Stomach (tissue), 9 donors: ENCODE results near the gene PACS2. TPM values are rescaled to one million over a fixed set of nuclear protein-coding genes. Genes with fewer than 3 reads are reported as not detected.
"Not testable (repeated sequence)": the region's sequence is repeated elsewhere in the genome, so short reads cannot be mapped to it uniquely, and the experiment has no call there.

ENCODE experiments used
- DNase-seq, 2 donors: peaks; one replicate each; pipeline versions ENCODE4 v3.0.0 to v3.0.0-alpha.2; 2013 to 2019
- H3K27ac ChIP-seq, 5 donors: fragments of 200-600 bp in 4 of 5; sonication (generic) in 4 of 5; one replicate each; pipeline ENCODE4 v1.5.1; 2013 to 2019; ENCODE audit warnings: mild to moderate bottlenecking in 1 of 5, moderate library complexity in 1 of 5
- H3K27me3 ChIP-seq, 3 donors: fragments of 200-600 bp; sonication (generic); one replicate each; pipeline ENCODE4 v1.5.1; 2017 to 2019; ENCODE audit warnings: mixed run types in 1 of 3
- H3K36me3 ChIP-seq, 4 donors: fragments of 200-600 bp; sonication (generic); 1 replicate in 3 of 4; 2 replicates in 1 of 4; pipeline ENCODE4 v1.5.1; 2016 to 2019
- H3K4me1 ChIP-seq, 4 donors: fragments of 200-600 bp; sonication (generic); one replicate each; pipeline ENCODE4 v1.5.1; 2016 to 2019
- H3K4me3 ChIP-seq, 4 donors: fragments of 200-600 bp; sonication (generic) in 3 of 4; one replicate each; pipeline ENCODE4 v1.5.1; 2016 to 2019; ENCODE audit warnings: mild to moderate bottlenecking in 1 of 4
- H3K9me3 ChIP-seq, 4 donors: fragments of 200-600 bp; sonication (generic); one replicate each; pipeline ENCODE4 v1.5.1; 2016 to 2019
- EP300 ChIP-seq: sonication (generic); formaldehyde crosslinking; IDR thresholded peaks from one replicate; pipeline ENCODE4 v1.6.1; 2017; ENCODE audit warnings: antibody characterized with exemption
- POLR2A ChIP-seq, 4 donors: fragments of 450-650 bp; IDR thresholded peaks; one replicate each; pipeline ENCODE4 v1.6.1; 2016; ENCODE audit warnings: antibody characterized with exemption in 4 of 4, control low read depth in 2 of 4, mild to moderate bottlenecking in 1 of 4, moderate library complexity in 1 of 4
- POLR2AphosphoS5 ChIP-seq, 3 donors: sonication (generic); formaldehyde crosslinking; IDR thresholded peaks; one replicate each; pipeline ENCODE4 v1.6.1; 2016; ENCODE audit warnings: antibody characterized with exemption in 3 of 3
- WGBS, 5 donors: extraction: QIAGEN DNeasy Blood & Tissue Kit in 3 of 5; methylation state at CpG; one replicate each; pipeline versions ENCODE4 v1.1.5 to v1.1.7; 2013 to 2018; 5-methylcytosine and 5-hydroxymethylcytosine counted together
- intact Hi-C: fragments of 100-400 bp; cut with DNase I; formaldehyde crosslinking; loops from one replicate; pipeline ENCODE4 v1.15.1; 2023; ENCODE audit warnings: low total_unique reads
- polyA plus RNA-seq, 3 donors: library from polyadenylated mRNA; stranded (reverse); fragments of 200-250 nt; gene quantifications; one replicate each; pipeline ENCODE4 v1.2.3, GENCODE V29; 2013
- total RNA-seq, 5 donors: library from RNA; depleted of rRNA; stranded (reverse); fragments of >200 nt; gene quantifications; one replicate each; pipeline versions ENCODE4 v1.1.0 to v1.2.3, GENCODE V29; 2014 to 2016
- TF ChIP-seq, protein P1 (sequence below), 7 experiments: fragments of 450-650 bp in 4 of 7; fragments of 200-600 bp in 3 of 7; sonication (generic) in 3 of 7; IDR thresholded peaks; one replicate each; pipeline ENCODE4 v1.5.1; 2016 to 2019; ENCODE audit warnings: antibody characterized with exemption in 7 of 7, control low read depth in 2 of 7, mild to moderate bottlenecking in 1 of 7
- donor health status: healthy with polysubstance abuse.
- donor health status: Bipolar disorder and iron deficiency.
- donor health status: healthy.

The PACS2 gene
- total and polyA plus RNA-seq, 8 donors = 23.4 to 209 (median 48.8) TPM

- H3K4me3 ChIP-seq = no peak overlapping the region
- WGBS, 5 donors = 74 to 88% (median 82%) methylated on average over 9 to 15 of the region's 15 CpGs
- no peaks in the 10 kb centered on the region for H3K9me3 ChIP-seq
- TF ChIP-seq, protein P1, sequence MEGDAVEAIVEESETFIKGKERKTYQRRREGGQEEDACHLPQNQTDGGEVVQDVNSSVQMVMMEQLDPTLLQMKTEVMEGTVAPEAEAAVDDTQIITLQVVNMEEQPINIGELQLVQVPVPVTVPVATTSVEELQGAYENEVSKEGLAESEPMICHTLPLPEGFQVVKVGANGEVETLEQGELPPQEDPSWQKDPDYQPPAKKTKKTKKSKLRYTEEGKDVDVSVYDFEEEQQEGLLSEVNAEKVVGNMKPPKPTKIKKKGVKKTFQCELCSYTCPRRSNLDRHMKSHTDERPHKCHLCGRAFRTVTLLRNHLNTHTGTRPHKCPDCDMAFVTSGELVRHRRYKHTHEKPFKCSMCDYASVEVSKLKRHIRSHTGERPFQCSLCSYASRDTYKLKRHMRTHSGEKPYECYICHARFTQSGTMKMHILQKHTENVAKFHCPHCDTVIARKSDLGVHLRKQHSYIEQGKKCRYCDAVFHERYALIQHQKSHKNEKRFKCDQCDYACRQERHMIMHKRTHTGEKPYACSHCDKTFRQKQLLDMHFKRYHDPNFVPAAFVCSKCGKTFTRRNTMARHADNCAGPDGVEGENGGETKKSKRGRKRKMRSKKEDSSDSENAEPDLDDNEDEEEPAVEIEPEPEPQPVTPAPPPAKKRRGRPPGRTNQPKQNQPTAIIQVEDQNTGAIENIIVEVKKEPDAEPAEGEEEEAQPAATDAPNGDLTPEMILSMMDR (IDR thresholded peaks at IDR 0.05) = no peak
- no peak for TF ChIP-seq POLR2AphosphoS5 (IDR thresholded peaks at IDR 0.05)
- no peak for TF ChIP-seq POLR2A (IDR thresholded peaks at IDR 0.05)
- no peak for TF ChIP-seq EP300
- no peaks in the 10 kb centered on the region for H3K27me3 ChIP-seq
- no peak for DNase-seq
- no peak overlapping the region for H3K27ac ChIP-seq
- intact Hi-C loops = no loop called here
- no peaks in the 10 kb centered on the region for H3K36me3 ChIP-seq
- H3K4me1 ChIP-seq = peaks cover 15 to 86% (median 39%) of the 10 kb centered on the region in 4 donors
These were observed 18.5 kb downstream of the PACS2 start for GRCh38 chr14:105333020-105333490.

DNA sequence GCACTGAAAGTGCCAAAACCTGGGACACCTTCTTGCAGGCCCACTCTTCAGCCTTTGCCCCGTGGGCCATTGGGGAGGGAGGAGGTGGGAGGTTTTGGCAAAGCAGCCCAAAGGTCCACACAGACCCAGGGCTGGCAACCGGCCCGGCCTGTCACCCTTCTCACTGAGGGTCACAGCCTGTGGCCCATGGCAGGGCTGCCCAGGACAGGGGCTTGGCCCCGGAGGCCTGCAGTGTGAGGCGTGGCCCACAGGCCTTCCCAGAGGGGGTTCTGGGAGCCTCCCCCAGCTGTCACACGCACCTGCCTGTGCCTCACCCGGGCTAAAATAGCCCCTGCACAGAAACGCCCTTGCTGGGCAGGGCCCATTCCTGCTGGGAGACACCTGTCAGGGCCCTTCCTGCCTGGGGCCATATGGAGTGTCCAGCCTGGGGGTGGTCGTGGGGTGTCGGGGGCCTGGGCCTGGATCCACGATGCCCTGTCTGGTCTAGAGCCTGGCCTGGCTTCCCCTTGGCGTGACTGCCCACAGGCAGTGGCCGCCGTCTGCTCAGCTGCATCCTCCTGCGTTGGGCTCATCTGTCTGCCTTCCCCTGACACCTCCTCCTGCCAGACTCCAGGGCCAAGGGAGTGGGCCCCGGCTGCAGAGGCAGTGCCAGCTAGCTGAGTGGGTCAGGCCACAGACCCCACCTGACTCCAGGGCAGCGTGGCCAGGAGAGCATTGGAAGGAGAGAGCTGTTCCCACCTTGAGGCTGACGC is 19.2 kb downstream of the PACS2 start:
- intact Hi-C loops = no loop called here
- Histone ChIP-seq H3K4me3 (no peak overlapping the region), H3K36me3 (no peaks in the 10 kb centered on the region), H3K9me3 (no peaks in the 10 kb centered on the region), H3K27ac (no peak overlapping the region), H3K4me1 (peaks cover 19 to 86% (median 40%) of the 10 kb centered on the region in 4 donors), H3K27me3 (no peaks in the 10 kb centered on the region)
- TF ChIP-seq, protein P1 (IDR thresholded peaks at IDR 0.05) = no peak
- TF ChIP-seq POLR2AphosphoS5 (IDR thresholded peaks at IDR 0.05) = no peak
- 66 to 70% (median 68%) methylated on average over 11 to 18 of the region's 18 CpGs; no CpG with 5 or more reads in 1 of the 5 donors for WGBS, 5 donors
- DNase-seq = no peak

GRCh38 chr14:105334383-105335230 is 20.1 kb downstream of the PACS2 start:
- 86 to 90% (median 88%) methylated on average over 11 to 17 of the region's 17 CpGs for WGBS, 5 donors
- H3K27ac ChIP-seq = no peak overlapping the region
- TF ChIP-seq EP300 = no peak
- no peak for TF ChIP-seq POLR2A (IDR thresholded peaks at IDR 0.05)
- TF ChIP-seq, protein P1 (IDR thresholded peaks at IDR 0.05) = no peak
- TF ChIP-seq POLR2AphosphoS5 (IDR thresholded peaks at IDR 0.05) = no peak
- no peak for DNase-seq
- peaks cover 19 to 88% (median 42%) of the 10 kb centered on the region in 4 donors for H3K4me1 ChIP-seq
- H3K4me3 ChIP-seq = no peak overlapping the region
- no peaks in the 10 kb centered on the region for H3K27me3 ChIP-seq
- intact Hi-C loops = no loop called here
- H3K9me3 ChIP-seq = no peaks in the 10 kb centered on the region
- H3K36me3 ChIP-seq = no peaks in the 10 kb centered on the region

DNA sequence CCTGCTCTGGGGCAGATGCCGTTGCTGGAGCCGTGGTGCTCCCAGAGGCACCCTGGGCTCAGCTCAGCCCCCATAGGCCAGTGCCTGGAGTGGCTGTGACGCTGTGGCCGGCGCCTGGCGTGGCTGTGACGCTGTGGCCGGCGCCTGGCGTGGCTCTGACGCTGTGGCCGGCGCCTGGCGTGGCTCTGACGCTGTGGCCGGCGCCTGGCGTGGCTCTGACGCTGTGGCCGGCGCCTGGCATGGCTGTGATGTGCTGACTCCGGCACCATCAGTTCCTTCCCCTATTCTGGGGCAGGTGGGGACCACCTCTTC is 20.6 kb downstream of the PACS2 start:
- WGBS, 5 donors = 93 to 98% (median 97%) methylated on average over 8 to 22 of the region's 22 CpGs
- H3K9me3 ChIP-seq, H3K27ac ChIP-seq, DNase-seq, intact Hi-C loops, H3K36me3 ChIP-seq, H3K4me3 ChIP-seq, H3K27me3 ChIP-seq: not testable (repeated sequence)
- H3K4me1 ChIP-seq = peaks cover 19 to 90% (median 39%) of the 10 kb centered on the region in 4 donors
